Measurements from ENCODE around the gene CNOT3. TPM values are rescaled to one million over a fixed set of nuclear protein-coding genes. Genes with fewer than 3 reads are reported as not detected.
A peak's percentile ranks its signal among the peaks of the same experiment; 100 is the strongest.

Gene CNOT3
- total RNA-seq, 1 experiment from 2014 or later, result 77.7 TPM

DNA sequence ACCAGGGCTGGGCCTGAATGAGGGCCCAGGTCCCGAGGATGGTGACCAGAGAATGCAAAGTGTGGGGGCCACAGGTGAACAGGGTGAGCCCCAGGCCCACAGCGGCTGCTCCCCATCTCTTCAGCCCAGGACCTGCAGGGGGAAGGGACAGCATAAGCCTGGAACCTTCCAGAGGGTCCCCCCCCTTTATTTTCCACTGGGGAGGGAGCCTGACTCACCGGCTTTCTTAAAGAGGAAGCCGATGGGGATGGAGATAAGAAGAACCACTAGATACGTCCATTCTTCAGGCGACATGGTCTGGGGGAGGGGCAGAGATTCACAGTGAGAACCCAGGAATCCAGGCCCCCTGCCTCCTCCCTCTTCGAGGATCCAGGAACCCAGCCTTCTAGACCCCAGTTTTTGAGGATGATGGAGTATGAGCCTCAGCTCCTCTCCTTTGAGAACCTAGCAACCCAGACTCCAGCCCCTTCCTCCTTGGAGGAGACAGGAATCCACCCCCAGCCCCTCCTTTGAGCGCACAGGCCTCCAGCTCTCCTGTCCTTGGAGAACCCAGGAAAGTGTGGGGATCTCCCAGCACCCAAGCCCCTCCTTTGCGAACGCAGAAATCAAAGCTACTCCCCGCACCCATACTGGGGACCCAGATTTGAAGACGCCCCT is 50.8 kb downstream of the CNOT3 start:
- Mint-ChIP-seq H3K27me3 (ENCODE audit: insufficient read depth, unreplicated experiment) (no peaks in the 10 kb centered on the region), H3K36me3 (ENCODE audit: insufficient read depth, unreplicated experiment) (peaks cover 75% of the 10 kb centered on the region), H3K4me1 (ENCODE audit: low read depth, unreplicated experiment) (peaks cover 34% of the 10 kb centered on the region), H3K9me3 (ENCODE audit: unreplicated experiment) (no peaks in the 10 kb centered on the region), H3K27ac (ENCODE audit: unreplicated experiment) (peak overlapping the region; percentile 98), H3K4me3 (ENCODE audit: unreplicated experiment) (peak overlapping the region; percentile 85)
- DNase-seq, result no peak
- POLR2A ChIA-PET, result interaction anchor here (0.7 to 5.7 kb wide), 8 partner anchors 11 to 73 kb away, joined by 3 to 98 read pairs (median 12); partner anchors contain the start of genes CNOT3, PRPF31, RPS9 and TFPT
- Histone ChIP-seq H3K4me3 (ENCODE audit: low read depth, low read length) (peak overlapping the region; percentile 71), H3K27me3 (replicated peaks; ENCODE audit: control insufficient read depth, insufficient read depth, low read length) (no peaks in the 10 kb centered on the region), H3K36me3 (ENCODE audit: control insufficient read depth, insufficient read depth, low read length) (no peaks in the 10 kb centered on the region), H3K4me1 (0 out of 2 replicates have a peak, but pooled peaks cover 6% of the 10 kb centered on the region), H3K9me3 (no peaks in the 10 kb centered on the region)
- TF ChIP-seq CTCF (IDR thresholded peaks at IDR 0.05; ENCODE audit: insufficient read depth in 1 of 2, low read depth in 1 of 2, low read length in 1 of 2, severe bottlenecking in 1 of 2, unreplicated experiment in 1 of 2), result no peak
- intact Hi-C loops (cut with micrococcal nuclease; ENCODE audit: unreplicated experiment), result no loop called here
- CTCF ChIA-PET, result interaction anchor here (0.6 to 3.4 kb wide), 6 partner anchors 14 to 792 kb away, joined by 3 to 56 read pairs (median 8); partner anchors contain the start of genes LENG1 and TMC4
- TSS peak; percentile 26 for BruUV-seq (replicated peaks)

DNA sequence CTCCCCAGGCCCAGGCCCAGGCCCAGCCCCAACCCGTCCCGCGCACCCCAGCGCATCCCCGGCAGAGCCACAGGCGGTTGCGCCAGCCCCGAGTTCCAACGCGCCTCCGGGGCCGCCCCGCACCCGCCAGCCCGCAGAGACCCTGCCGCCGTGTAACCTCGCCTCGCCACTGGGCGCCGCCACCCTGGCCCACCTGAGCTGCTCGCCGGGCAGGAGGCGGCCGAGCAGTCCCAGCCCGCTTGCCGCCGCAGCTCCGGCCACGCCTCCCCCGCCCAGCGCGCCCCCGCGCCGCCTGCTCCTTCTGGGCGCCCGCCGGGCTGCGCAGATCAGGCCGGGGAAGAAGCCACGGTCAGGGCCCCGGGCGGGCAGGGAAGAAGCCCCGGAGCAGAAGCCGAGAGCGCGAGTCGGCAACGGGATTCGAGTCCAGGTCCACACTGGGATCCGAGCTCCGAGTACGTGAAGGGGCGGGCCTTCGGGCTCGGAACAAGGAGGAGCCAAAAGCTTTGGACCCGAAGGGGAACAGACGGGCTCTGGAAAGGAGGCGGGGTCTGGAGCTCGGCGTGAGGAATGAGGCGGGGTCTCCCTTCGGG is 51.7 kb downstream of the CNOT3 start, which contains the start of gene MBOAT7:
MBOAT7 (minus strand) TSS at position 436 of the 590 bp plus-strand sequence. CDS start 1,072 bp downstream, outside the sequence.
- no TSS peak for BruUV-seq (replicated peaks)
- ChIA-PET POLR2A (interaction anchor here (0.5 to 5.7 kb wide), 18 partner anchors 9 to 322 kb away, joined by 3 to 98 read pairs (median 6); partner anchors contain the start of genes CNOT3, LENG1, LENG8 and LENG9), CTCF (interaction anchor here (0.6 to 3.4 kb wide), 18 partner anchors 9 to 1465 kb away, joined by 3 to 56 read pairs (median 4); partner anchors contain the start of genes CNOT3, LENG1, LENG8 and LENG9)
- peaks cover 34% of the 10 kb centered on the region for H3K4me1 Mint-ChIP-seq (ENCODE audit: low read depth, unreplicated experiment)
- TF ChIP-seq CTCF (IDR thresholded peaks at IDR 0.05; ENCODE audit: insufficient read depth in 1 of 2, low read depth in 1 of 2, low read length in 1 of 2, severe bottlenecking in 1 of 2, unreplicated experiment in 1 of 2), result peak; percentile 34 to 45
- H3K4me3 Mint-ChIP-seq (ENCODE audit: unreplicated experiment), result peak within 1 kb of the TSS; percentile 85
- no peaks in the 10 kb centered on the region for H3K9me3 Mint-ChIP-seq (ENCODE audit: unreplicated experiment)
- peaks cover 73% of the 10 kb centered on the region for H3K36me3 Mint-ChIP-seq (ENCODE audit: insufficient read depth, unreplicated experiment)
- no peaks in the 10 kb centered on the region for H3K27me3 Mint-ChIP-seq (ENCODE audit: insufficient read depth, unreplicated experiment)
- Histone ChIP-seq H3K36me3 (ENCODE audit: control insufficient read depth, insufficient read depth, low read length) (no peaks in the 10 kb centered on the region), H3K4me3 (ENCODE audit: low read depth, low read length) (peak within 1 kb of the TSS; percentile 97), H3K9me3 (no peaks in the 10 kb centered on the region), H3K27me3 (replicated peaks; ENCODE audit: control insufficient read depth, insufficient read depth, low read length) (no peaks in the 10 kb centered on the region), H3K4me1 (0 out of 2 replicates have a peak, but pooled peaks cover 6% of the 10 kb centered on the region)
- intact Hi-C loops (cut with micrococcal nuclease; ENCODE audit: unreplicated experiment), result loop anchor here (1.0 kb wide), 2 partner anchors 30 to 43 kb away; partner anchors contain the start of gene LENG1
- peak within 1 kb of the TSS; percentile 98 for H3K27ac Mint-ChIP-seq (ENCODE audit: unreplicated experiment)
- DNase-seq, result peak in 1 of 2 experiments; percentile 92

Data from Caco-2 (cell line).